HepG2 (cell line): ENCODE results near the gene SUPT6H. TPM values are rescaled to one million over a fixed set of nuclear protein-coding genes. Genes with fewer than 3 reads are reported as not detected.
A peak's percentile ranks its signal among the peaks of the same experiment; 100 is the strongest.

Experiments used
- ATF1 ChIP-seq: IDR thresholded peaks from 2 replicates; pipeline ENCODE4 v1.6.1; 2016; ENCODE audit warnings: mild to moderate bottlenecking, control low read depth
- CAMTA2 ChIP-seq: sonication (generic); formaldehyde crosslinking; IDR thresholded peaks from 2 replicates; pipeline ENCODE4 v1.4.0; 2020; ENCODE audit warnings: mild to moderate bottlenecking, missing genetic modification reagents, borderline replicate concordance
- GABPB1 ChIP-seq: IDR thresholded peaks from 2 replicates; pipeline ENCODE4 v1.6.1; 2016; ENCODE audit warnings: mild to moderate bottlenecking, missing genetic modification reagents, moderate library complexity, missing compliant biosample characterization
- GATA4 ChIP-seq: sonication (generic); IDR thresholded peaks from 2 replicates; pipeline ENCODE4 v1.6.1; 2016; ENCODE audit warnings: antibody characterized with exemption, low read depth, borderline replicate concordance
- KDM1A ChIP-seq: IDR thresholded peaks from 2 replicates; pipeline ENCODE4 v1.6.1; 2016; ENCODE audit warnings: missing compliant biosample characterization
- KMT2A ChIP-seq: sonication (generic); formaldehyde crosslinking; IDR thresholded peaks from 2 replicates; pipeline ENCODE4 v1.4.0; 2020; ENCODE audit warnings: missing genetic modification reagents
- MEF2D ChIP-seq: sonication (generic); formaldehyde crosslinking; IDR thresholded peaks from 2 replicates; pipeline ENCODE4 v1.5.1; 2020; ENCODE audit warnings: mild to moderate bottlenecking, missing genetic modification reagents
- MTA3 ChIP-seq: sonication (generic); formaldehyde crosslinking; IDR thresholded peaks from 2 replicates; pipeline ENCODE4 v1.4.0; 2020; ENCODE audit warnings: missing genetic modification reagents
- NONO ChIP-seq, 2 experiments: fragments of 450-650 bp in 1 of 2; sonication (generic) in 1 of 2; formaldehyde crosslinking in 1 of 2; IDR thresholded peaks in 1 of 2; conservative IDR thresholded peaks in 1 of 2; 2 replicates each; pipeline versions ENCODE4 v1.6.1 to v1.8.0; 2017 to 2022; ENCODE audit warnings: mild to moderate bottlenecking in 1 of 2, missing genetic modification reagents in 1 of 2, moderate library complexity in 1 of 2
- PHF20 ChIP-seq: sonication (generic); formaldehyde crosslinking; IDR thresholded peaks from 2 replicates; pipeline ENCODE4 v1.5.0; 2020; ENCODE audit warnings: mild to moderate bottlenecking, missing genetic modification reagents
- PHF21A ChIP-seq: sonication (generic); formaldehyde crosslinking; IDR thresholded peaks from 2 replicates; pipeline ENCODE4 v1.5.0; 2020; ENCODE audit warnings: mild to moderate bottlenecking, missing genetic modification reagents
- REXO4 ChIP-seq: sonication (generic); formaldehyde crosslinking; IDR thresholded peaks from 2 replicates; pipeline ENCODE4 v1.8.0; 2022; ENCODE audit warnings: missing genetic modification reagents, mild to moderate bottlenecking, borderline replicate concordance
- SMAD3 ChIP-seq: sonication (generic); formaldehyde crosslinking; IDR thresholded peaks from 2 replicates; pipeline ENCODE4 v1.4.0; 2020; ENCODE audit warnings: missing genetic modification reagents
- TBL1XR1 ChIP-seq: fragments of 150-350 bp; IDR thresholded peaks from 2 replicates; pipeline ENCODE4 v1.6.1; 2014; ENCODE audit warnings: borderline replicate concordance, low read length; ENCODE audit not compliant: partially characterized antibody
- ZNF547 ChIP-seq: sonication (generic); formaldehyde crosslinking; IDR thresholded peaks from 2 replicates; pipeline ENCODE4 v1.5.1; 2020; ENCODE audit warnings: mild to moderate bottlenecking, missing genetic modification reagents
- ZNF558 ChIP-seq: sonication (generic); formaldehyde crosslinking; IDR thresholded peaks from 2 replicates; pipeline ENCODE4 v1.9.0; 2022; ENCODE audit warnings: mild to moderate bottlenecking, missing genetic modification reagents, borderline replicate concordance
- ZNF577 ChIP-seq: sonication (generic); formaldehyde crosslinking; IDR thresholded peaks from 2 replicates; pipeline ENCODE4 v1.4.0; 2020; ENCODE audit warnings: mild to moderate bottlenecking, low read depth, missing genetic modification reagents, borderline replicate concordance
- ZNF766 ChIP-seq: sonication (generic); formaldehyde crosslinking; IDR thresholded peaks from 2 replicates; pipeline ENCODE4 v1.5.0; 2020; ENCODE audit warnings: missing genetic modification reagents, borderline replicate concordance
- polyA plus RNA-seq, 8 experiments: library from polyadenylated mRNA; depleted of rRNA in 3 of 8; stranded (reverse) in 7 of 8; unstranded in 1 of 8; fragments of >200 nt; fragmentation: Illumina TruSeq in 4 of 8; extraction: Trizol in 4 of 8; gene quantifications; 2 replicates each; pipeline versions ENCODE4 v1.2.1 to v1.2.3, GENCODE V29; 2011 to 2016; ENCODE audit warnings: low read depth in 4 of 8, missing spikeins in 1 of 8, mixed read lengths in 1 of 8; ENCODE audit not compliant: insufficient read depth in 1 of 8
- total RNA-seq, 5 experiments: library from RNA; depleted of rRNA; stranded (reverse); fragments of >200 nt; fragmentation: Illumina TruSeq; extraction: Trizol; gene quantifications; 2 replicates each; pipeline ENCODE4 v1.2.3, GENCODE V29; 2016; ENCODE audit warnings: low read depth in 1 of 5
- TF ChIP-seq, protein P1 (sequence below), 2 experiments: sonication (generic) in 1 of 2; formaldehyde crosslinking in 1 of 2; IDR thresholded peaks; 2 replicates each; pipeline versions ENCODE4 v1.4.0 to v1.6.1; 2018 to 2020; ENCODE audit warnings: missing genetic modification reagents in 2 of 2, borderline replicate concordance in 1 of 2, low read depth in 1 of 2, mild to moderate bottlenecking in 1 of 2, missing biosample characterization in 1 of 2
- TF ChIP-seq, protein P2 (sequence below): sonication (generic); formaldehyde crosslinking; IDR thresholded peaks from 2 replicates; pipeline ENCODE4 v1.4.0; 2020; ENCODE audit warnings: missing genetic modification reagents, borderline replicate concordance
- TF ChIP-seq, protein P3 (sequence below): sonication (generic); formaldehyde crosslinking; IDR thresholded peaks from 2 replicates; pipeline ENCODE4 v1.8.0; 2022; ENCODE audit warnings: mild to moderate bottlenecking, missing genetic modification reagents; ENCODE audit not compliant: insufficient replicate concordance
- TF ChIP-seq, protein P4 (sequence below): sonication (generic); formaldehyde crosslinking; IDR thresholded peaks from 2 replicates; pipeline ENCODE4 v1.5.1; 2020; ENCODE audit warnings: mild to moderate bottlenecking, missing genetic modification reagents, borderline replicate concordance

SUPT6H gene
- total and polyA plus RNA-seq, 2 of the 13 experiments (the other 11 are each of a cell fraction or from before 2014, with no cell fraction given), result 32.7 to 39.9 TPM

DNA sequence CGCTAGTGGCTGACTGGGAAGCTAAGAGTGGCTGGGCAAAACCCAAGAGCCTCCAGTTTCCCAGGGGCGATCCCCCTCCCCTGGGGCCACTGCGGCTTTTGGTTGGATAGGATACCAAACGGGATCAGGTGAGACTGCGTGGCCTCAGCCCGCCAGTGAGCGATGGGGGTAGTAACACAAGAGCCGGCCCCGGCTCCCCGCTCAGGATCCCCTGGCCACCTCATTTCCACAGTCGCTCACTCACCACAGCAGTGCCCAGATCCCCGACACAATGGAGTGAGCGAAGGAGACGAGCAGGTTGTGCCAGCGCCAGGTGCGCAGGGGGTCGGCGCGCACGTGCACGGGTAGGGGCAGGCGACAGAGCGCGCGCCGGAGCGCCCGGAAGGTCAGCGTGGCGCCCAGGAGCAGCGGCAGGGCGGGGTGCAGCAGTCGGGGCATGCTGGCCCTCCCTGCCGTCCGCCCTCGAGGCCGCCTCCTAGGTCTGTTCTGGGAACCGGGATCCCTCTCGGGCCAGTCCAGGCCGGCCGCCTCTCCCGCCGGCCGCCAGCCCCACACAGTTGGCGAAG is 63.7 kb downstream of the SUPT6H start (continued):
- TF ChIP-seq, protein P1, sequence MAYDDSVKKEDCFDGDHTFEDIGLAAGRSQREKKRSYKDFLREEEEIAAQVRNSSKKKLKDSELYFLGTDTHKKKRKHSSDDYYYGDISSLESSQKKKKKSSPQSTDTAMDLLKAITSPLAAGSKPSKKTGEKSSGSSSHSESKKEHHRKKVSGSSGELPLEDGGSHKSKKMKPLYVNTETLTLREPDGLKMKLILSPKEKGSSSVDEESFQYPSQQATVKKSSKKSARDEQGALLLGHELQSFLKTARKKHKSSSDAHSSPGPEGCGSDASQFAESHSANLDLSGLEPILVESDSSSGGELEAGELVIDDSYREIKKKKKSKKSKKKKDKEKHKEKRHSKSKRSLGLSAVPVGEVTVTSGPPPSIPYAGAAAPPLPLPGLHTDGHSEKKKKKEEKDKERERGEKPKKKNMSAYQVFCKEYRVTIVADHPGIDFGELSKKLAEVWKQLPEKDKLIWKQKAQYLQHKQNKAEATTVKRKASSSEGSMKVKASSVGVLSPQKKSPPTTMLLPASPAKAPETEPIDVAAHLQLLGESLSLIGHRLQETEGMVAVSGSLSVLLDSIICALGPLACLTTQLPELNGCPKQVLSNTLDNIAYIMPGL (CRISPR knock-in tag; IDR thresholded peaks at IDR 0.05; ENCODE audit: borderline replicate concordance in 1 of 2, low read depth in 1 of 2), result no peak
- TF ChIP-seq MEF2D (CRISPR knock-in tag) (no peak), MTA3 (CRISPR knock-in tag) (no peak), KDM1A (CRISPR knock-in tag) (no peak), PHF21A (CRISPR knock-in tag) (no peak), PHF20 (CRISPR knock-in tag) (0 out of 2 replicates have a peak, but pooled peaks have one; percentile 27), SMAD3 (no peak), ZNF547 (peak; percentile 84), CAMTA2 (CRISPR knock-in tag) (0 out of 2 replicates have a peak, but pooled peaks have one; percentile 14), NONO (IDR thresholded peaks at IDR 0.05) (no peak), NONO (CRISPR knock-in tag; conservative IDR thresholded peaks at IDR 0.05) (peak; percentile 83; the same call in 1 of the 2 replicates), REXO4 (CRISPR knock-in tag) (peak; percentile 79; the same call in 1 of the 2 replicates), ATF1 (CRISPR knock-in tag) (no peak), KMT2A (CRISPR knock-in tag) (no peak; the same call in 1 of the 2 replicates), GABPB1 (CRISPR knock-in tag) (peak; percentile 72), ZNF766 (CRISPR knock-in tag) (peak; percentile 72; the same call in 1 of the 2 replicates), GATA4 (no peak), TBL1XR1 (no peak), ZNF558 (CRISPR knock-in tag) (0 out of 2 replicates have a peak, but pooled peaks have one; percentile 85), ZNF577 (CRISPR knock-in tag) (no peak)
- TF ChIP-seq, protein P2, sequence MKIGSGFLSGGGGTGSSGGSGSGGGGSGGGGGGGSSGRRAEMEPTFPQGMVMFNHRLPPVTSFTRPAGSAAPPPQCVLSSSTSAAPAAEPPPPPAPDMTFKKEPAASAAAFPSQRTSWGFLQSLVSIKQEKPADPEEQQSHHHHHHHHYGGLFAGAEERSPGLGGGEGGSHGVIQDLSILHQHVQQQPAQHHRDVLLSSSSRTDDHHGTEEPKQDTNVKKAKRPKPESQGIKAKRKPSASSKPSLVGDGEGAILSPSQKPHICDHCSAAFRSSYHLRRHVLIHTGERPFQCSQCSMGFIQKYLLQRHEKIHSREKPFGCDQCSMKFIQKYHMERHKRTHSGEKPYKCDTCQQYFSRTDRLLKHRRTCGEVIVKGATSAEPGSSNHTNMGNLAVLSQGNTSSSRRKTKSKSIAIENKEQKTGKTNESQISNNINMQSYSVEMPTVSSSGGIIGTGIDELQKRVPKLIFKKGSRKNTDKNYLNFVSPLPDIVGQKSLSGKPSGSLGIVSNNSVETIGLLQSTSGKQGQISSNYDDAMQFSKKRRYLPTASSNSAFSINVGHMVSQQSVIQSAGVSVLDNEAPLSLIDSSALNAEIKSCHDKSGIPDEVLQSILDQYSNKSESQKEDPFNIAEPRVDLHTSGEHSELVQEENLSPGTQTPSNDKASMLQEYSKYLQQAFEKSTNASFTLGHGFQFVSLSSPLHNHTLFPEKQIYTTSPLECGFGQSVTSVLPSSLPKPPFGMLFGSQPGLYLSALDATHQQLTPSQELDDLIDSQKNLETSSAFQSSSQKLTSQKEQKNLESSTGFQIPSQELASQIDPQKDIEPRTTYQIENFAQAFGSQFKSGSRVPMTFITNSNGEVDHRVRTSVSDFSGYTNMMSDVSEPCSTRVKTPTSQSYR (CRISPR knock-in tag), result no peak
- TF ChIP-seq, protein P3, sequence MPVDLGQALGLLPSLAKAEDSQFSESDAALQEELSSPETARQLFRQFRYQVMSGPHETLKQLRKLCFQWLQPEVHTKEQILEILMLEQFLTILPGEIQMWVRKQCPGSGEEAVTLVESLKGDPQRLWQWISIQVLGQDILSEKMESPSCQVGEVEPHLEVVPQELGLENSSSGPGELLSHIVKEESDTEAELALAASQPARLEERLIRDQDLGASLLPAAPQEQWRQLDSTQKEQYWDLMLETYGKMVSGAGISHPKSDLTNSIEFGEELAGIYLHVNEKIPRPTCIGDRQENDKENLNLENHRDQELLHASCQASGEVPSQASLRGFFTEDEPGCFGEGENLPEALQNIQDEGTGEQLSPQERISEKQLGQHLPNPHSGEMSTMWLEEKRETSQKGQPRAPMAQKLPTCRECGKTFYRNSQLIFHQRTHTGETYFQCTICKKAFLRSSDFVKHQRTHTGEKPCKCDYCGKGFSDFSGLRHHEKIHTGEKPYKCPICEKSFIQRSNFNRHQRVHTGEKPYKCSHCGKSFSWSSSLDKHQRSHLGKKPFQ (CRISPR knock-in tag), result peak; percentile 63
- TF ChIP-seq, protein P4, sequence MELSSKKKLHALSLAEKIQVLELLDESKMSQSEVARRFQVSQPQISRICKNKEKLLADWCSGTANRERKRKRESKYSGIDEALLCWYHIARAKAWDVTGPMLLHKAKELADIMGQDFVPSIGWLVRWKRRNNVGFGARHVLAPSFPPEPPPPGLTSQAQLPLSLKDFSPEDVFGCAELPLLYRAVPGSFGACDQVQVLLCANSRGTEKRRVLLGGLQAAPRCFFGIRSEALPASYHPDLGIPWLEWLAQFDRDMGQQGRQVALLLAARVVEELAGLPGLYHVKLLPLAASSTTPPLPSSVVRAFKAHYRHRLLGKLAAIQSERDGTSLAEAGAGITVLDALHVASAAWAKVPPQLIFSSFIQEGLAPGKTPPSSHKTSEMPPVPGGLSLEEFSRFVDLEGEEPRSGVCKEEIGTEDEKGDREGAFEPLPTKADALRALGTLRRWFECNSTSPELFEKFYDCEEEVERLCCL (CRISPR knock-in tag), result no peak
